PC-3 (cell line): Measurements from ENCODE around the gene IL1R1. TPM values are rescaled to one million over a fixed set of nuclear protein-coding genes. Genes with fewer than 3 reads are reported as not detected.

ENCODE experiments used
- ATAC-seq: fragments of 200-7000 bp; cut with Tn5 transposase; 2 replicates; pipeline ENCODE4 v1.9.1; 2020; ENCODE audit warnings: mild to moderate bottlenecking, moderate library complexity
- BruUV-seq: library from RNA; stranded (reverse); fragments of 400-500 nt; replicated peaks from 2 replicates; lab custom pipeline; 2021; lab: Mats Ljungman, UMichigan
- CTCF ChIA-PET: fragments of 300-600 bp; sonication (Branson Sonifier 250); formaldehyde crosslinking; loops from one replicate; lab custom pipeline; 2022; ENCODE audit warnings: antibody characterized with exemption; lab: Charles Lee
- POLR2A ChIA-PET: fragments of 300-600 bp; sonication (Branson Sonifier 250); formaldehyde crosslinking; loops from one replicate; lab custom pipeline; 2022; ENCODE audit warnings: antibody characterized with exemption; ENCODE audit not compliant: unreplicated experiment; lab: Charles Lee
- DNase-seq: peaks from one replicate; pipeline ENCODE4 v3.0.0-alpha.2; 2015
- H2AFZ ChIP-seq: fragments of 300-600 bp; sonication (generic); 2 replicates; pipeline ENCODE4 v1.6.0; 2016; ENCODE audit warnings: antibody characterized with exemption, low read length
- H3F3A ChIP-seq: fragments of 300-600 bp; sonication (generic); one replicate; pipeline ENCODE4 v1.6.0; 2017; ENCODE audit warnings: antibody characterized with exemption, low read length, control low read depth, mild to moderate bottlenecking; ENCODE audit not compliant: unreplicated experiment
- H3K27ac ChIP-seq: fragments of 300-600 bp; sonication (generic); 2 replicates; pipeline ENCODE4 v1.5.1; 2016; ENCODE audit warnings: mild to moderate bottlenecking, low read length
- H3K27me3 ChIP-seq: fragments of 300-600 bp; sonication (generic); 2 replicates; pipeline ENCODE4 v1.6.1; 2016; ENCODE audit warnings: low read length, mixed read lengths
- H3K36me3 ChIP-seq: fragments of 300-600 bp; sonication (generic); 2 replicates; pipeline ENCODE4 v1.6.1; 2016; ENCODE audit warnings: low read depth, mixed run types, low read length, mixed read lengths
- H3K4me1 ChIP-seq: fragments of 300-600 bp; sonication (generic); 2 replicates; pipeline ENCODE4 v1.5.1; 2016; ENCODE audit warnings: low read length; ENCODE audit not compliant: insufficient read depth
- H3K4me2 ChIP-seq: fragments of 300-600 bp; sonication (generic); 2 replicates; pipeline ENCODE4 v1.6.0; 2016; ENCODE audit warnings: low read length
- H3K4me3 ChIP-seq: fragments of 300-600 bp; sonication (generic); 2 replicates; pipeline ENCODE4 v1.5.1; 2016; ENCODE audit warnings: mild to moderate bottlenecking, low read length, mixed read lengths
- H3K79me2 ChIP-seq: fragments of 300-600 bp; sonication (generic); 2 replicates; pipeline ENCODE4 v1.6.1; 2017; ENCODE audit warnings: low read length, mixed read lengths
- H3K9ac ChIP-seq: fragments of 300-600 bp; sonication (generic); 2 replicates; pipeline ENCODE4 v1.6.0; 2016; ENCODE audit warnings: mild to moderate bottlenecking, low read length
- H3K9me2 ChIP-seq: fragments of 300-600 bp; sonication (generic); replicated peaks from 2 replicates; pipeline ENCODE4 v1.6.1; 2016; ENCODE audit warnings: mixed run types, low read length, mixed read lengths
- H3K9me3 ChIP-seq: fragments of 300-600 bp; sonication (generic); 2 replicates; pipeline ENCODE4 v1.6.1; 2016; ENCODE audit warnings: low read length, mixed read lengths
- H4K20me1 ChIP-seq: fragments of 300-600 bp; sonication (generic); 2 replicates; pipeline ENCODE4 v1.6.1; 2016; ENCODE audit warnings: low read length, mixed read lengths
- EZH2 ChIP-seq: fragments of 300-600 bp; sonication (generic); IDR thresholded peaks from one replicate; pipeline ENCODE4 v1.6.1; 2017; ENCODE audit warnings: antibody characterized with exemption, mild to moderate bottlenecking, low read length; ENCODE audit not compliant: unreplicated experiment
- EZH2phosphoT487 ChIP-seq: fragments of 300-600 bp; sonication (generic); IDR thresholded peaks from 2 replicates; pipeline ENCODE4 v1.6.1; 2018; ENCODE audit warnings: mild to moderate bottlenecking, antibody characterized with exemption, low read length, borderline replicate concordance
- intact Hi-C: fragments of 100-400 bp; cut with micrococcal nuclease; formaldehyde crosslinking; loops from 2 replicates; pipeline ENCODE4 v1.9.0; 2023
- total RNA-seq: library from RNA; depleted of rRNA; stranded (reverse); fragments of >200 nt; gene quantifications from 2 replicates; pipeline ENCODE4 v1.2.3, GENCODE V29; 2014
- TF ChIP-seq, protein P1 (sequence below): fragments of 300-600 bp; sonication (generic); conservative IDR thresholded peaks from 2 replicates; pipeline ENCODE4 v1.5.1; 2017; ENCODE audit warnings: antibody characterized with exemption, low read depth, mild to moderate bottlenecking, low read length

The IL1R1 gene
- total RNA-seq, 1 experiment from 2014 or later: 0.69 TPM

- Histone ChIP-seq H3F3A (no peaks in the 10 kb centered on the region), H3K36me3 (no peaks in the 10 kb centered on the region), H2AFZ (no peak overlapping the region), H3K79me2 (no peaks in the 10 kb centered on the region), H3K4me2 (no peak overlapping the region), H3K9me3 (no peaks in the 10 kb centered on the region), H3K4me1 (peaks cover 7% of the 10 kb centered on the region; the same call in 1 of the 2 replicates), H3K27ac (no peak overlapping the region), H3K4me3 (no peak overlapping the region), H3K9ac (no peak overlapping the region), H3K9me2 (no peaks in the 10 kb centered on the region), H3K27me3 (no peaks in the 10 kb centered on the region), H4K20me1 (no peaks in the 10 kb centered on the region)
- TF ChIP-seq EZH2phosphoT487 (no peak), EZH2 (no peak)
- TF ChIP-seq, protein P1, sequence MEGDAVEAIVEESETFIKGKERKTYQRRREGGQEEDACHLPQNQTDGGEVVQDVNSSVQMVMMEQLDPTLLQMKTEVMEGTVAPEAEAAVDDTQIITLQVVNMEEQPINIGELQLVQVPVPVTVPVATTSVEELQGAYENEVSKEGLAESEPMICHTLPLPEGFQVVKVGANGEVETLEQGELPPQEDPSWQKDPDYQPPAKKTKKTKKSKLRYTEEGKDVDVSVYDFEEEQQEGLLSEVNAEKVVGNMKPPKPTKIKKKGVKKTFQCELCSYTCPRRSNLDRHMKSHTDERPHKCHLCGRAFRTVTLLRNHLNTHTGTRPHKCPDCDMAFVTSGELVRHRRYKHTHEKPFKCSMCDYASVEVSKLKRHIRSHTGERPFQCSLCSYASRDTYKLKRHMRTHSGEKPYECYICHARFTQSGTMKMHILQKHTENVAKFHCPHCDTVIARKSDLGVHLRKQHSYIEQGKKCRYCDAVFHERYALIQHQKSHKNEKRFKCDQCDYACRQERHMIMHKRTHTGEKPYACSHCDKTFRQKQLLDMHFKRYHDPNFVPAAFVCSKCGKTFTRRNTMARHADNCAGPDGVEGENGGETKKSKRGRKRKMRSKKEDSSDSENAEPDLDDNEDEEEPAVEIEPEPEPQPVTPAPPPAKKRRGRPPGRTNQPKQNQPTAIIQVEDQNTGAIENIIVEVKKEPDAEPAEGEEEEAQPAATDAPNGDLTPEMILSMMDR: no peak
- DNase-seq (no peak), ATAC-seq (no peak)
- intact Hi-C loops: no loop called here
- no TSS peak for BruUV-seq
- POLR2A ChIA-PET: no interaction called here
- CTCF ChIA-PET: no interaction called here
These were observed 22.3 kb upstream of the IL1R1 start for GRCh38 chr2:102120261-102120660.

GRCh38 chr2:102120701-102121159 lies 21.8 kb upstream of the IL1R1 start:
- TF ChIP-seq EZH2phosphoT487 (no peak), EZH2 (no peak)
- TF ChIP-seq, protein P1: no peak
- Histone ChIP-seq H3K27ac (no peak overlapping the region), H3F3A (no peaks in the 10 kb centered on the region), H3K4me1 (peaks cover 7% of the 10 kb centered on the region; the same call in 1 of the 2 replicates), H3K36me3 (no peaks in the 10 kb centered on the region), H4K20me1 (no peaks in the 10 kb centered on the region), H3K9me3 (no peaks in the 10 kb centered on the region), H3K4me2 (no peak overlapping the region), H2AFZ (no peak overlapping the region), H3K4me3 (no peak overlapping the region), H3K9me2 (no peaks in the 10 kb centered on the region), H3K79me2 (no peaks in the 10 kb centered on the region), H3K9ac (no peak overlapping the region), H3K27me3 (no peaks in the 10 kb centered on the region)
- intact Hi-C loops: no loop called here
- BruUV-seq: no TSS peak
- ChIA-PET POLR2A (no interaction called here), CTCF (no interaction called here)
- no peak for DNase-seq
- no peak for ATAC-seq

DNA sequence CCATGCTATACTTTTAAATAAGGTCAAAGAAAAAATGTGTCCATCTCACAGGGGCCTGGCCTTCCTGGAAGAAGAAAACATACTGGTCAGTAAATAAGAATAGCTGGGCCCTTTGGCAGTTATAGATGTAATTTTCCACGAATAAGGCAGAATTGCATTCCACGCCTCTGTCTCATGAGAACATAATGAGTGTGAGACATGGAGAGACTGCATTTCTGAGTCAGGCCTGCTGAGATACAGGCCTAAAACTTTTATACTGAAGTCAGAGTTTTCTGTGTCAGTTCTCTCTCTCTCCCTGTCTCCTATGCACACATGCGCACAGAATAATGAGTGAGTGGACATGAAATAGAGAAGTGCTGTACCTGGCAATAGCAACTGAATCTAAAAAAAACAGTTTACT lies 20.4 kb upstream of the IL1R1 start:
- CTCF ChIA-PET: no interaction called here
- H3K9me2 ChIP-seq: no peaks in the 10 kb centered on the region
- no peaks in the 10 kb centered on the region for H3K36me3 ChIP-seq
- H4K20me1 ChIP-seq: no peaks in the 10 kb centered on the region
- TF ChIP-seq, protein P1: no peak
- TF ChIP-seq EZH2 (no peak), EZH2phosphoT487 (no peak)
- BruUV-seq: no TSS peak
- H3K27me3 ChIP-seq: no peaks in the 10 kb centered on the region
- H3F3A ChIP-seq: no peaks in the 10 kb centered on the region
- H3K4me3 ChIP-seq: no peak overlapping the region
- H2AFZ ChIP-seq: no peak overlapping the region
- H3K4me2 ChIP-seq: no peak overlapping the region
- intact Hi-C loops: no loop called here
- H3K9ac ChIP-seq: no peak overlapping the region
- H3K27ac ChIP-seq: no peak overlapping the region
- DNase-seq (peak; percentile 40), ATAC-seq (no peak)
- no peaks in the 10 kb centered on the region for H3K9me3 ChIP-seq
- no peaks in the 10 kb centered on the region for H3K79me2 ChIP-seq
- POLR2A ChIA-PET: no interaction called here
- peaks cover 11% of the 10 kb centered on the region; the same call in 1 of the 2 replicates for H3K4me1 ChIP-seq
